ENCODE data around the gene SLC8A3. TPM values are rescaled to one million over a fixed set of nuclear protein-coding genes. Genes with fewer than 3 reads are reported as not detected.

Gene SLC8A3
- total and polyA plus RNA-seq, 2 experiments from 2014 or later, result 0.42 to 2.6 TPM

DNA sequence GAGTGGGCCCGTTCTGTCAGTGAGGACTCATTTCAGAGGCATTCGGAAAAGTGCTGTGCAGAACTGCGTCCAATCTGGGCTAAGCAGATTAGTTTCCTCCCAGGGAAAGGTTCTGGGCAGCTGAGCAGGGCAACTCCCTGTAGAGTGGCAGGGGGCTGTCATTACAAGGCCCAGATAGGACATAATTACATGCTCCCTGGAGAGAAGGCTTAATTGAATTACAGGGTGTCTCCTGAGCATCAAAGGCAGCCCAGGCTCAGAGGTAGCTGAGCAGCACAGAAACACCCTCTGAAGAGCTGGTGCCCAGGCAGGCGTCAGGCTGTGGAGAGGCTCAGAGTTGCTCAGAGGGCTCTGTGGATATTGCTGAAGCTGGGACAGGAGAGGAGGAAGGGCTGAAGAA, 36.0 kb downstream of the SLC8A3 start:
- no peaks in the 10 kb centered on the region for H4K20me1 ChIP-seq (ENCODE audit: insufficient read depth, poor library complexity, severe bottlenecking)
- H2AFZ ChIP-seq, result no peak overlapping the region
- H3K4me2 ChIP-seq, result no peak overlapping the region
- peaks cover 3% of the 10 kb centered on the region for H3K27me3 ChIP-seq
- H3K4me1 ChIP-seq (ENCODE audit: insufficient read depth), result no peaks in the 10 kb centered on the region
- TF ChIP-seq EZH2phosphoT487 (IDR thresholded peaks at IDR 0.05; ENCODE audit: low read depth, severe bottlenecking, unreplicated experiment) (no peak), EZH2 (IDR thresholded peaks at IDR 0.05; ENCODE audit: borderline replicate concordance) (no peak)
- TF ChIP-seq, protein P1, sequence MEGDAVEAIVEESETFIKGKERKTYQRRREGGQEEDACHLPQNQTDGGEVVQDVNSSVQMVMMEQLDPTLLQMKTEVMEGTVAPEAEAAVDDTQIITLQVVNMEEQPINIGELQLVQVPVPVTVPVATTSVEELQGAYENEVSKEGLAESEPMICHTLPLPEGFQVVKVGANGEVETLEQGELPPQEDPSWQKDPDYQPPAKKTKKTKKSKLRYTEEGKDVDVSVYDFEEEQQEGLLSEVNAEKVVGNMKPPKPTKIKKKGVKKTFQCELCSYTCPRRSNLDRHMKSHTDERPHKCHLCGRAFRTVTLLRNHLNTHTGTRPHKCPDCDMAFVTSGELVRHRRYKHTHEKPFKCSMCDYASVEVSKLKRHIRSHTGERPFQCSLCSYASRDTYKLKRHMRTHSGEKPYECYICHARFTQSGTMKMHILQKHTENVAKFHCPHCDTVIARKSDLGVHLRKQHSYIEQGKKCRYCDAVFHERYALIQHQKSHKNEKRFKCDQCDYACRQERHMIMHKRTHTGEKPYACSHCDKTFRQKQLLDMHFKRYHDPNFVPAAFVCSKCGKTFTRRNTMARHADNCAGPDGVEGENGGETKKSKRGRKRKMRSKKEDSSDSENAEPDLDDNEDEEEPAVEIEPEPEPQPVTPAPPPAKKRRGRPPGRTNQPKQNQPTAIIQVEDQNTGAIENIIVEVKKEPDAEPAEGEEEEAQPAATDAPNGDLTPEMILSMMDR (IDR thresholded peaks at IDR 0.05; ENCODE audit: poor library complexity), result no peak
- no peaks in the 10 kb centered on the region for H3K36me3 ChIP-seq (replicated peaks; ENCODE audit: insufficient read depth, low read depth)
- H3K4me3 ChIP-seq, result no peak overlapping the region
- no peaks in the 10 kb centered on the region for H3K79me2 ChIP-seq
- no peaks in the 10 kb centered on the region for H3K9me3 ChIP-seq (ENCODE audit: low read depth)
- 53% methylated on average over 4 of the region's 4 CpGs for WGBS (ENCODE audit: low lambda C conversion rate, missing lambda C conversion rate)
- DNase-seq (ENCODE audit: low spot score), result no peak
- no peaks in the 10 kb centered on the region for H3K9me2 ChIP-seq (replicated peaks; ENCODE audit: insufficient read depth)
- no peak overlapping the region for H3K27ac ChIP-seq

DNA sequence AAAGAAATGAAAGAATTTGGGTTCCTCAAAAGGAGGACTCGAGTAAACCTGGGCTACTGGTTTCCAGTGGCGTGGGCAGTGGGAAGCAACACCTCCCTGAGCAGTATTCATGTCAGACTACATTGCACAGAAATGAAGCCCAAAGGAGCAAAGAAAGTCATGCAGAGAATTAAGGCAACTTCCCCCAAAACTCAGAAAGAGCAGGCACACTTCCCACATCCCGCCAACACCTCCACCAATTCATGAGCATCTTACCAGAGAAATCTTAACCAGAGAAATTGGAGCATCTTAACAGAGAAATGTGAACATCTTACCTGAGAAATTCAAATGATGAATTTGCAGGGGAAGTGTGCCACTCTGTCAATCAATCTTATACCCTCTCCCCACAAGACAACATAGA, 36.7 kb downstream of the SLC8A3 start:
- Histone ChIP-seq H4K20me1 (ENCODE audit: insufficient read depth, poor library complexity, severe bottlenecking) (no peaks in the 10 kb centered on the region), H3K4me1 (ENCODE audit: insufficient read depth) (no peaks in the 10 kb centered on the region), H3K27ac (no peak overlapping the region), H3K36me3 (replicated peaks; ENCODE audit: insufficient read depth, low read depth) (no peaks in the 10 kb centered on the region), H3K79me2 (no peaks in the 10 kb centered on the region), H3K4me3 (no peak overlapping the region), H3K27me3 (peaks cover 3% of the 10 kb centered on the region), H3K9me2 (replicated peaks; ENCODE audit: insufficient read depth) (no peaks in the 10 kb centered on the region), H3K9me3 (ENCODE audit: low read depth) (no peaks in the 10 kb centered on the region), H3K4me2 (no peak overlapping the region), H2AFZ (no peak overlapping the region)
- TF ChIP-seq, protein P1 (IDR thresholded peaks at IDR 0.05; ENCODE audit: poor library complexity), result no peak
- 83% methylated on average over 3 of the region's 3 CpGs for WGBS (ENCODE audit: low lambda C conversion rate, missing lambda C conversion rate)
- no peak for DNase-seq (ENCODE audit: low spot score)

DNA sequence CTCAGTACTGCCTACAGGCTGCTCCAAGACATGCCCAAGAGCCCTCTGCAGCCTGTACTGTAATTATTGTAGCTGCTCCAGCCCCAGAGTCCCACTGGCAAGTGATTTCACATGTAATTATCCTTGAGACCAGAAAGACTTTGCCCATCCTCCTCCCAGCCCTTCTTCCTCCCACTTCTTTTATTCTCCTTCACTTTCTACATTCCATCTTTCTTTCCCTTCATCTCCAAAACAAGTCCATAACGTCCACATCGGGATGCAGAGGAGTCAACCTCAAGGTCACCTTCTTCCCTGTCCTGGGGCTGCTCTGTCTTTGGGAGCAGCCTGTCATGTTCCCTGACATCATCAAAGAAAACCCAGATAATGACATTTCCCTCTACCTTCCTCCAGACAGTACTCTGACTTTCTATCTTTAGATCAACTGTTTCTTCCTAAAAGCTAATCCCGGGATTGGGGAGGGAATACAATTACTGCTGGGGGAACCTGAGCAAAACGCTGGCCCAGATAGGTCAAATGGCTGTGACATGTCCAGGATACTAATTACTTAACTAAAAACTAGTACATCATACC, 39.1 kb downstream of the SLC8A3 start:
- TF ChIP-seq EZH2 (IDR thresholded peaks at IDR 0.05; ENCODE audit: borderline replicate concordance) (no peak), EZH2phosphoT487 (IDR thresholded peaks at IDR 0.05; ENCODE audit: low read depth, severe bottlenecking, unreplicated experiment) (no peak)
- TF ChIP-seq, protein P1 (IDR thresholded peaks at IDR 0.05; ENCODE audit: poor library complexity), result no peak
- H3K9me2 ChIP-seq (replicated peaks; ENCODE audit: insufficient read depth), result no peaks in the 10 kb centered on the region
- H2AFZ ChIP-seq, result no peak overlapping the region
- H3K27ac ChIP-seq, result no peak overlapping the region
- DNase-seq (ENCODE audit: low spot score), result no peak
- H4K20me1 ChIP-seq (ENCODE audit: insufficient read depth, poor library complexity, severe bottlenecking), result no peaks in the 10 kb centered on the region
- no peaks in the 10 kb centered on the region for H3K4me1 ChIP-seq (ENCODE audit: insufficient read depth)
- peaks cover 4% of the 10 kb centered on the region for H3K27me3 ChIP-seq
- H3K79me2 ChIP-seq, result no peaks in the 10 kb centered on the region
- H3K4me3 ChIP-seq, result no peak overlapping the region
- WGBS (ENCODE audit: low lambda C conversion rate, missing lambda C conversion rate), result 32% methylated on average over 4 of the region's 4 CpGs
- no peaks in the 10 kb centered on the region for H3K36me3 ChIP-seq (replicated peaks; ENCODE audit: insufficient read depth, low read depth)
- no peak overlapping the region for H3K4me2 ChIP-seq
- no peaks in the 10 kb centered on the region for H3K9me3 ChIP-seq (ENCODE audit: low read depth)

Measured in hepatocyte (in vitro differentiated cells).